HL-60/S4 (cell line): ENCODE measurements around the gene SLC6A6.
"Not testable (repeated sequence)": the region's sequence is repeated elsewhere in the genome, so short reads cannot be mapped to it uniquely, and the experiment has no call there.

Experiments
- in situ Hi-C: fragments of 300-500 bp; cut with MboI; formaldehyde crosslinking; loops from 2 replicates; pipeline ENCODE4 v1.14.3; 2022; ENCODE audit warnings: low sequenced_read_pairs

The SLC6A6 gene

DNA sequence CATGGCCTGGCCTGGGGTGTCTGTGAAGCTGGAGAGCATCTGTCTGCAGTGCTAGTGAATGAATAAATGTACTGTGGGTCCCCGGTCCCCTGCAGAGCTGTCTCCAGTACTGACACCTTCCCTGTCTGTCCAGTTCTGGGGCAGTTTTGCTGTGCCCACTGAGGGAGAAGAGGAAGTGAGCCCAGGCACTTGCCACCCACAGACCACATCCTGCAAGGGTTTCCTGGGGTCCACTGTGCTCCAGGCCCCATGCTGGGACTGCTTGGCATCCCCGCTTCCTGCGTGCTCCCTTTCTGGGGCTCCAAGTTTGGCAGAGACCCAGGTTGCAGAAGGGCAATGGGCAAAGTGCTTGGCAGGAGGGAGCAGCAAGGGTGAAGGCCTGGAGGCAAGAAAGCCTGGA, 4.9 kb upstream of the SLC6A6 start:
- in situ Hi-C loops = no loop called here

DNA sequence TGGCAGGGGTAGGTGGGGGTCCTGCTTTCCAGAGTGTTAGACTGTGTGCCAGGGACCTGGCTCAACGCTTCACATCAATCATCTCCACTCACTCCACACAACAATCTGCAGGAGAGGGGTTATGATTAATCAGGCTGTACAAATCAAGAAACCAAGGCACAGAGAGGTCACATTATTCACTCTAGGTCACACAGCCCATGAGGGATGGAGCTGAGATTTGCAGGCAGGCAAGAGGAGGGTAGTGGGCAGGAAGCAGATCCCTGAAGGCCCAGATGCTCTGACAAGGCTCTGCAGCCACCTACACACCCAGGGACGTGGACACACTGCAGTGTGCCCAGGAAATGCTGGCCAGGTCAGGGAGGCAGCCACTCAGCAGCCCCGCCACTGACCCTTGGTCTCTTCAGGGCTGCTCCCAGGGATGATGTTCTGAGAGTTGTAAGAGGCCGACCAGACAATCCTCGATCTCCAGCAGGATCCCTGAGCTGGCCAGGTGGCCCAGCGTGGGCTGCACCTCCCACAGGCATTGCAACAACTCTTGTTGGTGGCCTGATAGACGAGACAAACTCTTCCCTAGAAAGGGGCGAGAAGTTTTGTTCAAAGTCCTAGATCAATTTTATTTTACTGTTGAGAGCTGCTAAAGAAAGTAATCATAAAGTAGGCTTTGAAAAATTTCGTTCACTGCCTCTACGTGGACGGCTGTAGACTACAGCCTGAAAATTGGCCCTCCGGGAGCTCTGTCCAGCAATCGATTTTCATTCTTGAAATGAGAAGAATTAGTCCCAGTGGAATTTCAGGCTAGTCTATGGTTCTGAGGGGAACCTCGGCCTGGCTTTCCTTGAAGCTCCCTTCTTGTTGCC, 4.2 kb upstream of the SLC6A6 start:
- in situ Hi-C loops = no loop called here

DNA sequence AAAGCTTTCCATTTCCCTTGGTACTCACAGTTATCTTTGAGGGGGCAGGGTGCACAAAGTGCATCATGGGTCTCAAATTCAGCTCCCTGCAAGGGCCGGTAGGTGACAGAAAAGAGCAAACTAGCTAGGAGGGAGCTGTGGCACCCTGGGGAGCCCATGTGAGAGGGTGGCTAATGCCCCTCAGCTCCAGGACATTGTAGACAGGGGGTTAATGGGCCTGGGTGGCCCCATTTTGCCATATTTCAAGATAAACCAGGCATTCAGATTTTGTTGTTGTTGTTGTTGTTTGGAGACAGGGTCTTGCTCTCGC, 3.7 kb upstream of the SLC6A6 start:
- in situ Hi-C loops = no loop called here

DNA sequence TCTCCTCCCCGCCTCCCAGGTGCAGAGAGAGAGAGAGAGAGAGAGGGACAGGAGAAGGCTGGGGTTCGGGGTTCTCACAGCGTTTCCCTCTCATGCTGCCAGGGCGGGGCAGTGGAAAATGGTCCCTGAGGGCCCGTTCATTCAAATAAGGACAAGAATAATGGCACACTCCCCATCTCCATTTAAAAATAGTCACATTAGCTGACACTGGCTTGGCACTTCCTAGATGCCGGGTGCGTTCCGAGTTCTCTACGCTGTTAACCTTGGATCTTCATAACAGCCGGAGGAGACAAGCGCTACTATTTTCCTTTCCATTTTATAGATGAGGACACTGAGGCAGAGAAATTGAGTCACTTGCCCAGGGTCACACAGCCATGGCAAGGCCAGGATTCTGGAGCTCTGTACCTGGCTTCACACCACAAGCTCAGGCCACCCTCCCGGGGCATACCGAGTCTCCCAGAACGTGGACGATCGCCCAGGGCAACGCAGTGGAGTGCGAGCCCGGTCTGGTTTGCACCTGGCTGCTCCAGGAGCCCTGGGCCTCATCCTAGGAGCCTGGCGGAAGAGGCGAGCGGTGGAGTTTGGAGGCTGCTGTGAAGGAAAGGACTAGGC, 608 bp upstream of the SLC6A6 start:
- in situ Hi-C loops = no loop called here

DNA sequence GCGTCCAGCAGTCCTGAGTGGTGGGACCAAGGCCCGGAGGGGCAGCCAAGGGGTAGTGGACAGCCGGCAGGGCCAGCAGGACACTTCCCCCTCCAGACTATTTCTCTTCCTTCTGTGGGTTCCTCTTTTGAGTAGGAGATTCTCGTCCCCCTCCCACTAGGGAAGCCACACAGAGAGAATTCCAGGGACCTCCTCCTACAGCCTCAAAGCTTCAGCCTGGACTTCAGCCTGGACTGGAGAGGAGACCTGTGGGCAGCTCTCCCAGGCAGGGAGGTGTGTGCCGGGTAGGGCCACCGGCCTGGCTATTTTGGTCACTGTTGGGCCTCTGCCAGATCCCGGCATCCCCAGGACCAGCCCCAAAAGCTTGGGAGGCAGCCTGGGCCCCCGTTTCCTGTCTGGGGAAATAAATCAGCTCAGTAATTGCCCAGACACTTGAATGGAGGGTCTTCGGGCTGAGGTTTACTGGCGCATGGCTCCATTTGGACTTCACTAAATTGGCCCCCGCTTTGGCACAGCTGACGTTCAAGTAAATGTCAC, 1.3 kb downstream of the SLC6A6 start:
- in situ Hi-C loops = no loop called here

DNA sequence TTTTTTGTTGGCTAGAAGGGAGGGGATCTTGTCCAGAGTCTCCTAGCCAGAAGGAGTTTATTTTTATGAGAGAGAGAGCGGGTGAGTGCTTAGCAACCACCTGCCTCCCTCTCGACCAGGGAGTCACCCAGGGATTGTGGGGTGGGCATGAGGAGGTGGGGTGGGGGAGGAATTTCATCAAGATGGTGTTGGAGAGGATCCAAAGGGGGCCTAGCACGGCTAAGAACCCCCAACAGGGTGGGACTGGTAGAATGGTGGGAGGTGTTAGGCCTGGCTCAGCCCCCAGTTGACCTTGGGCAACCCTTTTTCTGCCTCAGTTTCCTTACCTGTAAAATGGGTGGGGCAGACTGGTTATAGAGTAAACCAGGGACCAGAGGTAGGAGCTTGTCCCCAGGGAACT, 1.8 kb downstream of the SLC6A6 start:
- in situ Hi-C loops = no loop called here

DNA sequence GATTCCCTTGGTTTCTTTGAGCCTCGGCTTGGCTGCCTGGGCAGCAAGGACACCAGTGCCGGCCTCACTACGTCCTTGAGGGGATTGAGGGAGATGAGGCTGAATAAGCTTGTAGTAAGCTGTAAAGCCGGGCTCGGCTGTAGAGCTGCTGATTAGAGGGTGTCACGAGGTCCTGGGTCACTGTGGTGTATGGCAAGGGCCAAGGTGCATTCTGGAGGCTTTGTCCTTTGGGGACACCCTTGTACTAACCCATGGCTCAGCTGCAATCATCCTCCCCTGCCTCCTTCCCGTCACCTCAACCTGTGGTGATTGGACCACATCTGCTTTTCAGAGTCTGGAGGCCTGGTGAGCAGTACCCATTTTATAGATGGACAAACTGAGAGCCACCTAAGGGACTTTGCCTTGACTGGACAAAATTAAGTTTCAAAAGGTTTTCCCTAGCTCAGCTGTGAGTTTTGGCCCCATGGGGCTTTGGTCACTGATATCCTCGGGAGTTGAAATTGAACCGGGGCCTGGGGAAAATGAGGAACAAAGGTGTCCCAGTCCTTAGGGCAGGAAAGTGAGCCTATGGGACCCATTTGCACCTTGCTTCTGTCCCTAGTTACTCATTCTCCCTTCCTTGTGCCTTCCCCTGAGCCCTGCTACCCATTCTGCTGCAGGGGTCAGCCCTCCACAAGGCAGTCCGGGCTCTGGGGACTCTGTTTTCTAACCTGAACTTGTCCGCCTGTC, 2.4 kb downstream of the SLC6A6 start:
- in situ Hi-C loops = no loop called here

DNA sequence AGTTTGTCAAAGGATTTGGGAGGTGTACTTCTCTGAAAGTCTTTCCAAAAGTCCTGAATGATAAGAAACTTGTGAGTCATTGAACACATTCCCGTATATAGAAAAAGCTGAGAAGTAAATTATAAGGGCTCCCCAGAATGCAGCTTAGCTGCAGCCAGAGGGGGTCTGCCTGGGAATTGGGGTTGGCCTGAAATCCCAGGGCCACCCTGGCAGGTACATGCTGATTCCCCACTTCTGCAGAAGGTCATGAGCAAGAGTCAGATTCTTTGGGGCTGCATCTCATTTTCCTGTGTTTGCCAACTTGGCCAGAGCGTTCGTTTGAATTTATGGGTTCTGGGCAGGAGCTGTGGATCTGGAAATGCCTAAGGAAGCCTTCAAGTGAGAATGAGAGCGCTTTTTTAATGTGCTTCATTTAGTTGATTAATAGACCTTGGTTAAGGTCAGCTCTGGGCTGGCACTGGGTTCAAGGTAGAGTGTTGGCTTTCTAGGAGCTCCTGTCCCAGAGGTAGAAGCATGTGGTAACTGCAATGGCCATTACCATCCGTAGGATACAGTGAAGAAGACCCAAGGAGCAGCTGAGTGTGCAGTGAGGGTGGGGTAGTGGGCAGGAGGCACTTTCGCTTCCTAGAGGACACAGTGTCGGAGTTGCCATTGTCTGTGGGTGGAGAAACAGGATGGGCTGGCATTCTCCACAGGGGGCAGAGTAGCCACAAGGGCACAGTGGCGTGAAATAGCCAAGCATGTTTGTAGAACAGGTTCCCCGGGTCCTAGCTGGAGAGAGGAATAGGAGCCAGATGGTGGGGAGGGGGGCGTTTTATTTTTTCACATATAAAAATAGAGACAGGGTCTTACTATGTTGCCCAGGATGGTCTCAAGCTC, 3.2 kb downstream of the SLC6A6 start:
- in situ Hi-C loops = no loop called here

DNA sequence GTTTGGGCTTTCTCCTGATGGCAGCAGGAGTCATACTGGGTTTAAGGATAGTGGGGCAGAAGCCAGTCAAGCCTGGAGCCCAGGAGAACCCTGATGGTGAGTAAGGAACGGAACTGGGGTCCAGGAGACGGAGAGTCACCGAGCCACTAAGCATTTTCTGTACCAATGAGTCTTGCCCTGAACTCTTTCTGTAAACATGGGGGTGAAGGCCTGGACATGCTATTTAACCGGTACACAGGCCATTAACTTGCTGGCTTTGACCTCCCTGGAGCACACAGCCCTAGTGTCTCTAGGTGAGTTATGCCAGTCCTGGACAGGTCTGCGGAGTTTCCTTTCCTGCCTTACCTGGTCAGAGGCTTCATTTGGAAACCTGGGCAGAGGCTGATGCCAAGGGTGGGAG, 3.9 kb downstream of the SLC6A6 start:
- in situ Hi-C loops = no loop called here

DNA sequence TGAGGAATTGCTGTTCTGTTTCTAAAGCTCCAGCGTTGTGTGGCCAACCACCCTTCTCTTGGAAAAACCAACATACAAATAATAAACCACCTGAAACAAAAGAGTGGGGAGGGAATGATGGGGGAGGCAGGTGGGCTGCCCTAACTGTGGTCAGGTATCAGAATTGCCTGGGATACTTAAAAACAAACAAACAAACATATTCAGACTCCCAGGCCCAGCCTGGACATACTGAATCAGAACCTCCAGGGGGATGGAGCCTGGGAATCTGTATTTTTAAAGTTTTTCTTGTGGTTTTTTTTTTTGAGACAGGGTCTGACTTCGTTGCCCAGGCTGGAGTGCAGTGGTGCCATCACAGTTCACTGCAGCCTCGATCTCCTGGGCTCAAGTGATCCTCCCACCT, 4.4 kb downstream of the SLC6A6 start:
- in situ Hi-C loops = no loop called here

DNA sequence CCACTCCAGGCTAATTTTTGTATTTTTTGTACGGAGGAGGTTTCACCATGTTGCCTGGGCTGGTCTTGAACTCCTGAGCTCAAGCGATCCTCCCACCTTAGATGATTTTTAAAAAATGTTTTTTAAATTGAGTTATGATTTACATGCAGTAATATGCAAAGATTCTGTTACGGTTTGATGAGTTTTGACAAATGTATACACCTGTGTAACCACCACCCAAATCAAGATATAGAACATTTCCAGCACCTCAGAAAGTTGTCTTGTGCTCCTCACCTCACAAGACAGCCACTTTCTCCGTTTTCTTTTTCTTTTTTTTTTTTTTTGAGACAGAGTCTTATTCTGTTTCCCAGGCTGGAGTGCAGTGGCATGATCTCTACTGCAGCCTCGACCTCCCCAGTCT, 4.8 kb downstream of the SLC6A6 start:
- in situ Hi-C loops = no loop called here

DNA sequence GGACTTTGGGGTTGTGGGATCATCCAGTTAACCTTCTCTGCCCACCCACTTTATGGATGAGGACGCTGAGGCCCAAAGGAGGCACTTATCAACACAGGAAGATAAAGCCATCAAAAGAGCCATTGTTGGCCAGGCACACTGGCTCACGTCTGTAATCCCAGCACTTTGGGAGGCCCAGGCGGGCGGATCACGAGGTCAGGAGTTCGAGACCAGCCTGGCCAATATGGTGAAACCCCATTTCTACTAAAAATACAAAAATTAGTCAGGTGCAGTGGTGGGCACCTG, 7.3 kb downstream of the SLC6A6 start:
- in situ Hi-C loops = not testable (repeated sequence)

DNA sequence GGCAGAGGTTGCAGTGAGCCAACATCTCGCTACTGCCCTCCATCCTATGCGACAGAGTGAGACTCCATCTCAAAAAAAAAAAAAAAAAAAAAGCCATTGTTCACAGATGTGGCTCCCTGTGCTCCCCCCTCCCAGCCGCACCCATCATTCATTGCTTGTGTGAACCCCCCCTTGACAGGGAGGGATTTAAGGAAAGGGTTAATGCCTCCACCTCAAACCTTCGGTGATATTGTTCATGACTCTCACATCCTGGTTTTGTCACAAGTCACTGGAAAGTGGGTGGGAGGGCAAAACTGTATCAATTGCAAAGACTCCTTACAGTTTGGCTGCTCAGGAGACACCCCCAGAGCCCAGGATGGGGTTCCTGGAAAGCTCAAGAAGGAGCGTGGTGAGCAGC, 7.7 kb downstream of the SLC6A6 start:
- in situ Hi-C loops = no loop called here

DNA sequence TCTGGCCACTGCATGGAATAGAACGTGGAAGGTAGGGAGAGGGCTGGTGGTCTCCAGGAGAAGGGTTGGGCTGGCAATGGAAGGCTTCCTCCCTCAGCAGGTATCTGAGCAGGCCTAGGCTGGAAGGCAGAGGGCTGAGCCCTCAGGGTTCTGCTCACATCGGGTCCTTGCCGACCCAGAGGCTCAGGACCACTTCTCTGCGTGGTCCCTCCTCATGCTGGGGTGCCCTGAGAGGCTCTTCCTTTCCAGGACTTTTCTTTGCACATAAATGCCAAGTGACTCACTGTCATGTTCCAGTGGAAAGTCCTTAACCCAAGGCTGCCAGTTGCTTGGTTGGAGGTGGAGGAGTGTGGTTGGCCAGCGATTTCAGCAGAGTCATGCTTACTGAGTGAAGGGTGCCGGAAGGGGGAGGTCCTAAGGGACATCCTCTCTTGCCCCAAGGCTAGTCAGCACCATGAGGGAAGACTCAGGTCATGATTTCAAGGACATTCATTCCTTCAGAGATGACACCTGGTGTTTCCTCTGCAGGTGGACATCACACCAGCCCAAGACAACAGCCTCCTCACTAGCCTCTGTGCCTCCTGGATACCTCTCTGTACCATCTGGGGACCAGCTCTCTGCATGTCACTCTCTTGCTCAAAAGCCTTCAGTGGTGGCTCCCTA, 8.2 kb downstream of the SLC6A6 start:
- in situ Hi-C loops = no loop called here

DNA sequence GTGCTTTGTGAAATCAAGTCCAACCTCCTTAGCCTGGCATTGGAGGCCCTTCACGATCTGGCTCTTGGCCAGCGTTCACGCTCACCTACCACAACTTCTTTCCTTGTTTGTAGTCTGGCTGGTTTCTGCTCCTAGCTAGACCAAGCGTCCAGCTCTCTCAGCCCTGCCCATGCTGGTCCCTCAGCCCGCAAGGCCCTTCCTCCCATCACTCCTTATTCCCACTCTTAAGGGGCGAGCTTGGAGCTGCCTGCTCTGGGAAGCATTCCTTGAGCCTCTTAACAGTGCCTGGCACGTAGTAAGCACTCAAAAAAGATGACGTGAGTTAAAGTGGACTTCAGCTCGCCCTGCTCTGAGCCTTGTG, 8.7 kb downstream of the SLC6A6 start:
- in situ Hi-C loops = no loop called here

DNA sequence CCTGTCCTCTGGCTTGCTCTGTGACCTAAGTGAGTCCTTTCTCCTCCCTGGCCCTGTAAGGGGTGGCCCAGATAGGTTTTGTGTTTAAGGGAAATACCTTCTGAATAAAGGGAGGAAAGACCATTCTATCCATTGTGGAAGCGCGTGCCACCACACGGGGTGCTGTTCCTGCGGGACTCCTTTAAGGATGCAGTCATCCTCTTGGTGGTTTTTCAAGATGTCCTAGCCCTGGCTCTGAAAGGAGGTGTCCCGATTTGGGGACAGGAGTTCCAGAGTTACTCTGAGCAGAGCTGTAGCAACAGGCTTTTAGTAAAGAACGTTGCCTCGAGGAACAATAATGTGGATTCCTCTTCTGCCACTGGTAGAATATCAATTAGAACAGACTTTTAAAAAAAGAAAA, 9.6 kb downstream of the SLC6A6 start:
- in situ Hi-C loops = no loop called here

DNA sequence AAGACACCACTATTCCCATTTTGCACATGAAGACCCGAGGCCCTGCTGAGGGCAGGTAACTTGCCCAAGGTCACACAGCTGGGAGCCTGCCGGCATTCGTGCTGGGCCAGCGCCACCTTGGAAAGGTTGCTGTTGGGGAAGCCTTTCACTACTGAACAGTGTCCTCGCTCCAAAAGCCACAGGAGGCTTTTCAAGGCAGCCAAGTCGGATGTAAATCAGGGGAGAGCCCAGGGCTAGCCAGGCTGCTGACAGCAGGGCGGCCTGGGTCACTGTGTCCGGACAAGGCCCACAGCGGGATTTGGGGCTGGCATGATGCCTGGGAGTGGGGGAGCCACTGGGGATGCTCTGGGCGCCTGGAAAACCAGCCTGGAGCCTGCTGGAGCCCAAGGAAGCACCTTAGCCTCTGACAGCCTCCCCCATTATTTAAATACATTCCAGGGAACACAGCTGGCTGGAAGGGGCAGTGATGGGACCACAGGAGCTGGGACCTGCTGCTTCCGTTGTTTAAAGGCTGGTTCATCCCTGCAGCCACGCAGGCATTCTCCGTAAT, 10.5 kb downstream of the SLC6A6 start:
- in situ Hi-C loops = no loop called here

DNA sequence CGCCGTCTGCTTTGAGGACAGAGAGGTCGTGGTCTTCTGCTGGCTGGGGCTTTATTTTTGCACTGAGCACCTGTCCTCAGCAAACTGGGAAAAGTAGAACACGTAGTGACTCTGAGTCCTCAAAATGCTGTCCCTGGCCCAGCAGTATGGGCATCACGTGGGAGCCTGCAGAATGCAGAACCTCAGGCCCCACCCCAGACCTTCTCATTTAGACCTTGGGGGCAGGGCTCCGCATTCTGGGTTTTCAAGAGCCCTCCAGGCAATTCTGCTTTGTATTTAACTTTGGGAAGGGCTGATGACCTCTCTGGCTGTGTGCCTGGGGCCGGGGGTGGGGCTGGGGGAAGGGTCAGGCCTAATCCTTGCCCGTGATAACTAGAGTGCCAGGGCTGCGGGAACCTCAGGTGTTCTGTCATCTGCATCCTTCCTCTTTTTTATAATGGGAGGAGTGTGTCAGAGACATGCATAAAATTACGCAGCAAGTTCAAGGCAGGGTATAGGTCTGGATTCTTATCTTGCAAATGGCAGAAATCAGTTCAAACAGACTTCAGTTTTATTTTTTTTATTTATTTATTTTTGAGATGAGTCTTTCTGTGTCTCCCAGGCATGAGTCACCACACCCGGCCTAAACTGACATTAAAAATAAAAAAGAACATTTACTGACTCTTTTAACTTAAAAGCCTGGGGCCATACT, 11.1 kb downstream of the SLC6A6 start:
- in situ Hi-C loops = no loop called here

DNA sequence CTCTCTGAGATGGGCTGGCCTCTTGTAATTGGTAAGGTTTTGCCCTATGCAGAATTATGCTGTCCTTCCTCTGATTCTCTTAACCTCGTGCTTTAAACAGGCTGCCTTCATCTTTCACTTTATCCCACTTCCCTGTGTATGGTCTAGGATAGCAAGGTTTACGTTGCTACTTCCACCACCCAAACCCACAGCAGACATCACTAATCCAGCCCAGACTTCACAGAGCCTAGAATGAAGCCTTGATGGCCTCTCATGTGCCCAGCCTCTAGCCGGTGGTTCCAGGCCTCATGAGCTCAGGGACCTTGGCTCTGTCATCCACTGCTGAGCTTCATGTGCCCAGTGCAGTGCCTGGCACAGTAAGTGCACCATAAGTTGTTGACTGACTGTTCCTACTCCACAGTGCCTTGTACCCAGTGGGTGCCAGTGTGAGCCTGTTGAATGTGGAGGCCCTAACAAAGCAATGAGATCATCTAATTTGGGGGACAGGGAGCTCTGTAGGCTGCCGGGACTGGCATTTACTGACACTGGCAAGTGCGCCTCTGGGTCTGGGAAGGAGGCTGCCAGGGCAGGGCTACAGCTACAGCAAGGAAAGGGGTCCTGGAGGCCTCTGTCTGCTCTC, 12.5 kb downstream of the SLC6A6 start:
- in situ Hi-C loops = no loop called here
